Muscle of back (tissue), 11 donors: Measurements from ENCODE around the gene ASS1. TPM values are rescaled to one million over a fixed set of nuclear protein-coding genes. Genes with fewer than 3 reads are reported as not detected.

Experiments
- DNase-seq, 3 donors: peaks; one replicate each; pipeline versions ENCODE4 v3.0.0 to v3.0.0-alpha.2; 2013
- polyA plus RNA-seq, 10 donors: library from polyadenylated mRNA; unstranded; fragments of 120-200 nt; gene quantifications; one replicate each; pipeline ENCODE4 v1.2.1, GENCODE V29; 2013; ENCODE audit not compliant: insufficient read length in 10 of 10

Gene ASS1
- polyA plus RNA-seq, 10 donors = 44.9 to 88.4 (median 58.4) TPM

- DNase-seq = no peak
These were observed 29.6 kb upstream of the ASS1 start for GRCh38 chr9:130414910-130415746.

- no peak for DNase-seq
These were observed 27.2 kb upstream of the ASS1 start for GRCh38 chr9:130417602-130418001.

- no peak for DNase-seq
These were observed 26.0 kb upstream of the ASS1 start for GRCh38 chr9:130418776-130419175.

GRCh38 chr9:130419521-130420035 lies 25.2 kb upstream of the ASS1 start:
- no peak for DNase-seq

- DNase-seq = no peak
These were observed 23.5 kb upstream of the ASS1 start for GRCh38 chr9:130421154-130421801.

GRCh38 chr9:130421802-130422276 lies 22.9 kb upstream of the ASS1 start:
- peak; percentile 42 to 77 (median 56) for DNase-seq

GRCh38 chr9:130422546-130422945 lies 22.2 kb upstream of the ASS1 start:
- no peak for DNase-seq

- DNase-seq = peak in 2 of 3 donors; percentile 45 to 69
These were observed 21.5 kb upstream of the ASS1 start for GRCh38 chr9:130423272-130423671.

- DNase-seq = no peak
These were observed 19.9 kb upstream of the ASS1 start for GRCh38 chr9:130424595-130425454.

GRCh38 chr9:130425741-130426466 lies 18.9 kb upstream of the ASS1 start:
- DNase-seq = no peak

GRCh38 chr9:130426467-130426773 lies 18.3 kb upstream of the ASS1 start:
- no peak for DNase-seq

- peak in 1 of 3 donors; percentile 19 for DNase-seq
These were observed 17.9 kb upstream of the ASS1 start for GRCh38 chr9:130426883-130427282.

GRCh38 chr9:130427326-130427725 lies 17.4 kb upstream of the ASS1 start:
- no peak for DNase-seq

- DNase-seq = no peak
These were observed 16.6 kb upstream of the ASS1 start for GRCh38 chr9:130428086-130428665.

GRCh38 chr9:130429381-130429780 lies 15.4 kb upstream of the ASS1 start:
- DNase-seq = no peak

- no peak for DNase-seq
These were observed 14.9 kb upstream of the ASS1 start for GRCh38 chr9:130429831-130430230.

- no peak for DNase-seq
These were observed 14.5 kb upstream of the ASS1 start for GRCh38 chr9:130430232-130430631.

- DNase-seq = no peak
These were observed 13.8 kb upstream of the ASS1 start for GRCh38 chr9:130430734-130431535.

- no peak for DNase-seq
These were observed 13.0 kb upstream of the ASS1 start for GRCh38 chr9:130431536-130432303.
